Measurements from ENCODE around the gene POLR2J.

- no peak for TF ChIP-seq POLR2A (IDR thresholded peaks at IDR 0.05; ENCODE audit: low read depth, low read length)
- no peak for TF ChIP-seq POLR2AphosphoS5 (IDR thresholded peaks at IDR 0.05; ENCODE audit: low read depth, low read length)
These were observed 12.6 kb downstream of the POLR2J start for GRCh38 chr7:102466097-102466496.

Data from GM12892 (cell line).